ENCODE results near the gene EYA2.

Gene EYA2

DNA sequence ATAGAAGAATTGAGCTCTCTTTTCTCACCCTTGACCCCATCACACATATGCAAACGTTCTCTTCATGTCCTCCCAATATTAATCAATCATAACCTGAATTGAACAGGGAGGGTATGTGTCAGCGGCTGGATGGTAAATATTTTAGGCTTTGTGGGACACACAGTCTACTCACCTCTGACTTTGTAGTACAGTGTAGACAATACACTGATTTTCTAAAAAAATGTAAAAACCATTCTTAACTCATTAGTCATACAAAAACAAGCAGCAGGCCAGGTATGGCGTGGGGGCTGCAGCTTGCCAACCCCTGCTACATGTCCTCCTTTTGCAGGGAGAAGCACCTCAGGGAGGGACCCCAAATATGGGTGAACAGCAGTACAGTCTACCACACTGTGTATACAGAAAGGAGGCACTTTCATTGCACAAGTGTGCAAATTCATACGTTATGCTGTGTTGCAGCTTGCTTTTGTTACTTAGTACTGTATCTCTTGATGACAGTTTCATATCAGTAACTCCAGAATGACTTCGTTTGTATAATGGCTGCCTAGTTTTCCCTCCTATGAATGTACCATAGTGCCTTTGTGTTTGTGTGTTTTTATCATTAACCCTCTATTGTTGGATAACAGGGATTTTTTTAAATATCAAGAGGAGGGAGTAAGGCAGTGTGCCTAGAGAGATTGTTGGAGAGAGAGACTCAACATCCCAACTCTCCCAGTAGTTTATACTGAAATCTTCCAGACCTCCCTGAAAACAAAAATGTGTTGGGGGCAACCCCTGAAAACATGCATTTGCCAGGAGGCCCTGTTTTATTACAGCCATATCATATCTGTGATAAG, 247.5 kb downstream of the EYA2 start:
- Histone ChIP-seq H3K4me3 (ENCODE audit: low read length, poor library complexity, severe bottlenecking) (no peak overlapping the region), H2AFZ (ENCODE audit: low read length) (no peak overlapping the region), H3K9ac (ENCODE audit: low read depth, low read length, poor library complexity, severe bottlenecking) (no peak overlapping the region), H3K27me3 (ENCODE audit: insufficient read depth, low read length, poor library complexity, severe bottlenecking) (no peaks in the 10 kb centered on the region), H3K4me2 (ENCODE audit: low read depth, low read length, poor library complexity, severe bottlenecking) (no peak overlapping the region), H4K20me1 (ENCODE audit: insufficient read depth, low read length, poor library complexity, severe bottlenecking) (no peaks in the 10 kb centered on the region), H3K36me3 (ENCODE audit: insufficient read depth, low read length) (no peaks in the 10 kb centered on the region), H3K9me2 (replicated peaks; ENCODE audit: low read depth, low read length) (no peaks in the 10 kb centered on the region), H3K9me3 (ENCODE audit: insufficient read depth, low read depth, low read length) (no peaks in the 10 kb centered on the region), H3K4me1 (ENCODE audit: insufficient read depth, low read length, poor library complexity, severe bottlenecking) (no peaks in the 10 kb centered on the region), H3F3A (ENCODE audit: low read depth) (no peaks in the 10 kb centered on the region), H3K79me2 (ENCODE audit: insufficient read depth, low read length) (no peaks in the 10 kb centered on the region)
- TF ChIP-seq EZH2phosphoT487 (IDR thresholded peaks at IDR 0.05; ENCODE audit: borderline replicate concordance) (no peak), CTCF (conservative IDR thresholded peaks at IDR 0.05; ENCODE audit: low read length) (no peak)

- Histone ChIP-seq H3K36me3 (ENCODE audit: insufficient read depth, low read length) (no peaks in the 10 kb centered on the region), H4K20me1 (ENCODE audit: insufficient read depth, low read length, poor library complexity, severe bottlenecking) (no peaks in the 10 kb centered on the region), H3K9ac (ENCODE audit: low read depth, low read length, poor library complexity, severe bottlenecking) (no peak overlapping the region), H3F3A (ENCODE audit: low read depth) (no peaks in the 10 kb centered on the region), H3K79me2 (ENCODE audit: insufficient read depth, low read length) (no peaks in the 10 kb centered on the region), H3K4me3 (ENCODE audit: low read length, poor library complexity, severe bottlenecking) (no peak overlapping the region), H3K4me1 (ENCODE audit: insufficient read depth, low read length, poor library complexity, severe bottlenecking) (no peaks in the 10 kb centered on the region), H3K9me3 (ENCODE audit: insufficient read depth, low read depth, low read length) (no peaks in the 10 kb centered on the region), H3K27me3 (ENCODE audit: insufficient read depth, low read length, poor library complexity, severe bottlenecking) (no peaks in the 10 kb centered on the region), H2AFZ (ENCODE audit: low read length) (no peak overlapping the region), H3K9me2 (replicated peaks; ENCODE audit: low read depth, low read length) (no peaks in the 10 kb centered on the region), H3K4me2 (ENCODE audit: low read depth, low read length, poor library complexity, severe bottlenecking) (no peak overlapping the region)
- TF ChIP-seq EZH2phosphoT487 (IDR thresholded peaks at IDR 0.05; ENCODE audit: borderline replicate concordance): no peak
- no peak for TF ChIP-seq CTCF (conservative IDR thresholded peaks at IDR 0.05; ENCODE audit: low read length)
These were observed 248.1 kb downstream of the EYA2 start for GRCh38 chr20:47142774-47143170.

DNA sequence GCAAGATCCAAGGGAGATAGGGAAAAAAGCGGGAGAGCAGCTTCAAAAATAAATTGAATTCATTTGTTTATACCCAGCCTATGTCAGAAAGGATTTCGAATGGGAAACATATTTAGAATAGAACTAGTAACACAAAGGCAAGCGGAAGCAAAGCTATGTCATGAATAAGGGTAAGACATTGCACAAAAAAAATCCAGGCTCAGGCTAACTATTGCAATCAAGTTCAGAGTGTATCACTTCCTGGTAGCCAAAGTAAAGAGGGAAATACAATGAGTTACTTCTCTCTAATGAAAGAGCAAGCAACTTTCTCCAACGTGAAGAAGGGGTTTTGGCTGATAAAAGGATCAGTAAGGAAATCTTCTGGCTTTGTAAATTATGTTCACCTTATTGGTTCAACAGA, 249.0 kb downstream of the EYA2 start:
- Histone ChIP-seq H3K27me3 (ENCODE audit: insufficient read depth, low read length, poor library complexity, severe bottlenecking) (no peaks in the 10 kb centered on the region), H3K4me2 (ENCODE audit: low read depth, low read length, poor library complexity, severe bottlenecking) (no peak overlapping the region), H3K9ac (ENCODE audit: low read depth, low read length, poor library complexity, severe bottlenecking) (no peak overlapping the region), H3K36me3 (ENCODE audit: insufficient read depth, low read length) (no peaks in the 10 kb centered on the region), H3K4me1 (ENCODE audit: insufficient read depth, low read length, poor library complexity, severe bottlenecking) (no peaks in the 10 kb centered on the region), H3F3A (ENCODE audit: low read depth) (no peaks in the 10 kb centered on the region), H4K20me1 (ENCODE audit: insufficient read depth, low read length, poor library complexity, severe bottlenecking) (no peaks in the 10 kb centered on the region), H3K9me2 (replicated peaks; ENCODE audit: low read depth, low read length) (no peaks in the 10 kb centered on the region), H2AFZ (ENCODE audit: low read length) (no peak overlapping the region), H3K9me3 (ENCODE audit: insufficient read depth, low read depth, low read length) (no peaks in the 10 kb centered on the region), H3K4me3 (ENCODE audit: low read length, poor library complexity, severe bottlenecking) (no peak overlapping the region), H3K79me2 (ENCODE audit: insufficient read depth, low read length) (no peaks in the 10 kb centered on the region)
- TF ChIP-seq EZH2phosphoT487 (IDR thresholded peaks at IDR 0.05; ENCODE audit: borderline replicate concordance): no peak
- no peak for TF ChIP-seq CTCF (conservative IDR thresholded peaks at IDR 0.05; ENCODE audit: low read length)

Data from Loucy (cell line).